Keratinocyte (primary cell): ENCODE results near the gene TEX22. TPM values are rescaled to one million over a fixed set of nuclear protein-coding genes. Genes with fewer than 3 reads are reported as not detected.

Source experiments
- DNase-seq: peaks from one replicate; pipeline ENCODE4 v3.0.0-alpha.2; 2011; ENCODE audit warnings: low read depth, missing footprints, low spot score
- FAIRE-seq: peaks from 2 replicates; lab custom pipeline; 2011; peaks lifted over from hg19 to GRCh38; lab: Jason Lieb, UNC
- H2AFZ ChIP-seq: 2 replicates; pipeline ENCODE4 v1.6.0; 2012; ENCODE audit warnings: low read length, control low read depth, inconsistent platforms; ENCODE audit not compliant: control insufficient read depth
- H3K27ac ChIP-seq: 2 replicates; pipeline ENCODE4 v1.5.1; 2011; ENCODE audit warnings: low read length; ENCODE audit not compliant: control insufficient read depth, insufficient read depth
- H3K27me3 ChIP-seq: 3 replicates; pipeline ENCODE4 v1.6.0; 2011; ENCODE audit warnings: low read length; ENCODE audit not compliant: control insufficient read depth, insufficient read depth; ENCODE audit errors: extremely low read depth
- H3K36me3 ChIP-seq, 2 experiments: 2 replicates in 1 of 2; 3 replicates in 1 of 2; pipeline ENCODE4 v1.5.1; 2011; ENCODE audit warnings: low read length in 2 of 2, mild to moderate bottlenecking in 1 of 2; ENCODE audit not compliant: control insufficient read depth in 2 of 2, insufficient read depth in 2 of 2; ENCODE audit errors: extremely low read depth in 1 of 2
- H3K4me1 ChIP-seq: 3 replicates; pipeline ENCODE4 v1.5.1; 2011; ENCODE audit warnings: low read length; ENCODE audit not compliant: control insufficient read depth, insufficient read depth; ENCODE audit errors: extremely low read depth
- H3K4me2 ChIP-seq: 3 replicates; pipeline ENCODE4 v1.6.0; 2011; ENCODE audit warnings: low read depth, low read length; ENCODE audit not compliant: control insufficient read depth, insufficient read depth; ENCODE audit errors: extremely low read depth
- H3K4me3 ChIP-seq, 3 experiments: fragments of 200-600 bp in 1 of 3; sonication (generic) in 1 of 3; 2 replicates in 2 of 3; 3 replicates in 1 of 3; pipeline ENCODE4 v1.5.1; 2011 to 2016; ENCODE audit warnings: low read length in 3 of 3, mild to moderate bottlenecking in 3 of 3, control low read depth in 2 of 3, inconsistent platforms in 1 of 3, low read depth in 1 of 3, mixed read lengths in 1 of 3, mixed run types in 1 of 3, moderate library complexity in 1 of 3; ENCODE audit not compliant: control insufficient read depth in 2 of 3, insufficient read depth in 2 of 3; ENCODE audit errors: extremely low read depth in 1 of 3
- H3K79me2 ChIP-seq: 2 replicates; pipeline ENCODE4 v1.6.0; 2012; ENCODE audit warnings: low read length; ENCODE audit not compliant: control insufficient read depth, insufficient read depth
- H3K9ac ChIP-seq: 3 replicates; pipeline ENCODE4 v1.6.0; 2011; ENCODE audit warnings: low read length; ENCODE audit not compliant: control insufficient read depth, insufficient read depth; ENCODE audit errors: extremely low read depth
- H3K9me1 ChIP-seq: 3 replicates; pipeline ENCODE4 v1.6.0; 2011; ENCODE audit warnings: low read length; ENCODE audit not compliant: control insufficient read depth, insufficient read depth; ENCODE audit errors: extremely low read depth
- H3K9me3 ChIP-seq: 2 replicates; pipeline ENCODE4 v1.5.1; 2012; ENCODE audit warnings: low read depth, low read length; ENCODE audit not compliant: control insufficient read depth
- H4K20me1 ChIP-seq: 3 replicates; pipeline ENCODE4 v1.6.0; 2011; ENCODE audit warnings: low read length; ENCODE audit not compliant: control insufficient read depth, insufficient read depth; ENCODE audit errors: extremely low read depth
- EZH2 ChIP-seq: IDR thresholded peaks from one replicate; pipeline ENCODE4 v1.6.1; 2012; ENCODE audit warnings: inconsistent platforms, mild to moderate bottlenecking, low read length, moderate library complexity
- dilution Hi-C: fragments of 300-500 bp; cut with MboI; formaldehyde crosslinking; loops from one replicate; pipeline ENCODE4 v1.7.0; 2020; ENCODE audit warnings: low sequenced_read_pairs; ENCODE audit not compliant: extremely low pct_ligation_motif_present
- polyA plus RNA-seq, 5 experiments: library from polyadenylated mRNA; depleted of rRNA in 3 of 5; stranded (reverse) in 3 of 5; stranded (forward) in 1 of 5; unstranded in 1 of 5; fragments of >200 nt; gene quantifications; 1 replicate in 1 of 5; 2 replicates in 3 of 5; 3 replicates in 1 of 5; pipeline versions ENCODE4 v1.2.1 to v1.2.3, GENCODE V29; 2011 to 2012; ENCODE audit warnings: missing spikeins in 2 of 5, low read depth in 1 of 5, low replicate concordance in 1 of 5
- TF ChIP-seq, protein P1 (sequence below), 3 experiments: IDR thresholded peaks in 1 of 3; conservative IDR thresholded peaks in 1 of 3; optimal IDR thresholded peaks in 1 of 3; 2 replicates in 2 of 3; 3 replicates in 1 of 3; pipeline versions ENCODE3 to v1.5.1; 2011; ENCODE audit warnings: low read length in 3 of 3, mild to moderate bottlenecking in 3 of 3, moderate library complexity in 2 of 3, control low read depth in 1 of 3, inconsistent platforms in 1 of 3; ENCODE audit not compliant: insufficient read depth in 2 of 3; ENCODE audit errors: extremely low read depth in 1 of 3

The TEX22 gene
- polyA plus RNA-seq, 1 donor (not counting 4 experiments of a cell fraction or from before 2014, with no cell fraction given): 0.03 TPM

- Histone ChIP-seq H3K9me1 (no peaks in the 10 kb centered on the region), H3K36me3 (peaks cover 0 to 2% of the 10 kb centered on the region in 2 experiments), H3K9ac (no peak overlapping the region), H3K4me2 (no peak overlapping the region), H3K4me1 (peaks cover 4% of the 10 kb centered on the region), H3K27me3 (no peaks in the 10 kb centered on the region), H4K20me1 (no peaks in the 10 kb centered on the region), H2AFZ (no peak overlapping the region), H3K27ac (no peak overlapping the region), H3K4me3 (no peak overlapping the region), H3K79me2 (no peaks in the 10 kb centered on the region), H3K9me3 (no peaks in the 10 kb centered on the region)
- no peak for FAIRE-seq
- TF ChIP-seq, protein P1, sequence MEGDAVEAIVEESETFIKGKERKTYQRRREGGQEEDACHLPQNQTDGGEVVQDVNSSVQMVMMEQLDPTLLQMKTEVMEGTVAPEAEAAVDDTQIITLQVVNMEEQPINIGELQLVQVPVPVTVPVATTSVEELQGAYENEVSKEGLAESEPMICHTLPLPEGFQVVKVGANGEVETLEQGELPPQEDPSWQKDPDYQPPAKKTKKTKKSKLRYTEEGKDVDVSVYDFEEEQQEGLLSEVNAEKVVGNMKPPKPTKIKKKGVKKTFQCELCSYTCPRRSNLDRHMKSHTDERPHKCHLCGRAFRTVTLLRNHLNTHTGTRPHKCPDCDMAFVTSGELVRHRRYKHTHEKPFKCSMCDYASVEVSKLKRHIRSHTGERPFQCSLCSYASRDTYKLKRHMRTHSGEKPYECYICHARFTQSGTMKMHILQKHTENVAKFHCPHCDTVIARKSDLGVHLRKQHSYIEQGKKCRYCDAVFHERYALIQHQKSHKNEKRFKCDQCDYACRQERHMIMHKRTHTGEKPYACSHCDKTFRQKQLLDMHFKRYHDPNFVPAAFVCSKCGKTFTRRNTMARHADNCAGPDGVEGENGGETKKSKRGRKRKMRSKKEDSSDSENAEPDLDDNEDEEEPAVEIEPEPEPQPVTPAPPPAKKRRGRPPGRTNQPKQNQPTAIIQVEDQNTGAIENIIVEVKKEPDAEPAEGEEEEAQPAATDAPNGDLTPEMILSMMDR (optimal IDR thresholded peaks at IDR 0.05 in 1 of 3, IDR thresholded peaks at IDR 0.05 in 1 of 3, conservative IDR thresholded peaks at IDR 0.05 in 1 of 3; ENCODE audit: extremely low read depth in 1 of 3, insufficient read depth in 2 of 3, low read length in 3 of 3): no peak
- TF ChIP-seq EZH2: no peak
- dilution Hi-C loops: no loop called here
- no peak for DNase-seq
These were observed 32.7 kb upstream of the TEX22 start for GRCh38 chr14:105365681-105366080.

DNA sequence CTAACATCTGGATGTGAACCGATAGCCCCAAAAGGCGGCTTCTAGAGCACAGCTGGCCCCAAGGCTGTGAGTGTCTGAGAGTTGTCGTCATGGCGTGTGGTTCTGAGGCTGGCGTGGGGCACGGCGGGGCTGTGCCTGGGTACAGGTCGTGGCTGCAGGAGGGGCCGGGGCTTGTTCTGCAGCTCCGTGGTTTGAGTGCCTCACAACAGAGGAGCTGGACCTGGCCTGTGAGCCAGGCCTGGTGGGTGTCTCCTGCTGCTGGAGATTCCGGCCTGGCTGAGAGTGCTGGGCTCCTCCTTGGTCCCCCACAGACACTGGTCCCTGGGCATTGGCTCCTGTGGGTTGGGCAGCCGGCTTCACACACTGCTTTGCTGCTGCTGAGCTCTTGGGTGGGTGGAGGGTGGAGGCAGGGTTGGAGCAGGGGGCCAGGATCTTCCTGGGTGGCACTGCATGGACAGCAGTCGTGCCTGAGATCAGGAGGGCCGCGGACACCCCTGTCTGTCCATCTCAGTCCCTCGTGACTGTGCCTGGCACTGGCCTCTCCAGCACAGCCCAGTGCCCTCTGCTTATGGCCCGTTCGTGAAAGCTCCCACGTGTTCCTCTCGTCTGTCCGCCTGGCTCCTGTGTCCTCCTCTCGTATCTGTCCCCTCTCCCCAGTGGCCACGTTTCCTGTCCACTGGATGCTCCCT is 31.8 kb upstream of the TEX22 start:
- dilution Hi-C loops: no loop called here
- H3K9me3 ChIP-seq: no peaks in the 10 kb centered on the region
- no peak overlapping the region for H3K4me2 ChIP-seq
- FAIRE-seq (no peak), DNase-seq (no peak)
- peaks cover 4% of the 10 kb centered on the region for H3K4me1 ChIP-seq
- no peak overlapping the region for H3K9ac ChIP-seq
- H4K20me1 ChIP-seq: peaks cover 4% of the 10 kb centered on the region
- no peaks in the 10 kb centered on the region for H3K27me3 ChIP-seq
- TF ChIP-seq, protein P1 (optimal IDR thresholded peaks at IDR 0.05 in 1 of 3, IDR thresholded peaks at IDR 0.05 in 1 of 3, conservative IDR thresholded peaks at IDR 0.05 in 1 of 3; ENCODE audit: extremely low read depth in 1 of 3, insufficient read depth in 2 of 3, low read length in 3 of 3): no peak
- no peak for TF ChIP-seq EZH2
- no peak overlapping the region for H3K4me3 ChIP-seq
- H2AFZ ChIP-seq: no peak overlapping the region
- H3K79me2 ChIP-seq: no peaks in the 10 kb centered on the region
- no peak overlapping the region for H3K27ac ChIP-seq
- H3K36me3 ChIP-seq: no peaks in the 10 kb centered on the region
- peaks cover 4% of the 10 kb centered on the region for H3K9me1 ChIP-seq
